Measurements from ENCODE around the gene CNTD1. TPM values are rescaled to one million over a fixed set of nuclear protein-coding genes. Genes with fewer than 3 reads are reported as not detected.

CNTD1 gene
- total RNA-seq, 1 experiment from 2014 or later, result not detected

- peak; percentile 80; the same call in 1 of the 2 replicates for TF ChIP-seq ATF1 (CRISPR knock-in tag; IDR thresholded peaks at IDR 0.05)
- TF ChIP-seq IRF1 (CRISPR knock-in tag; IDR thresholded peaks at IDR 0.05), result 0 out of 2 replicates have a peak, but pooled peaks have one; percentile 60
- TF ChIP-seq, protein P1, sequence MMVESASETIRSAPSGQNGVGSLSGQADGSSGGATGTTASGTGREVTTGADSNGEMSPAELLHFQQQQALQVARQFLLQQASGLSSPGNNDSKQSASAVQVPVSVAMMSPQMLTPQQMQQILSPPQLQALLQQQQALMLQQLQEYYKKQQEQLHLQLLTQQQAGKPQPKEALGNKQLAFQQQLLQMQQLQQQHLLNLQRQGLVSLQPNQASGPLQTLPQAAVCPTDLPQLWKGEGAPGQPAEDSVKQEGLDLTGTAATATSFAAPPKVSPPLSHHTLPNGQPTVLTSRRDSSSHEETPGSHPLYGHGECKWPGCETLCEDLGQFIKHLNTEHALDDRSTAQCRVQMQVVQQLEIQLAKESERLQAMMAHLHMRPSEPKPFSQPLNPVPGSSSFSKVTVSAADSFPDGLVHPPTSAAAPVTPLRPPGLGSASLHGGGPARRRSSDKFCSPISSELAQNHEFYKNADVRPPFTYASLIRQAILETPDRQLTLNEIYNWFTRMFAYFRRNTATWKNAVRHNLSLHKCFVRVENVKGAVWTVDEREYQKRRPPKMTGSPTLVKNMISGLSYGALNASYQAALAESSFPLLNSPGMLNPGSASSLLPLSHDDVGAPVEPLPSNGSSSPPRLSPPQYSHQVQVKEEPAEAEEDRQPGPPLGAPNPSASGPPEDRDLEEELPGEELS (CRISPR knock-in tag; IDR thresholded peaks at IDR 0.05), result peak; percentile 92
- TF ChIP-seq GABPB1 (CRISPR knock-in tag; IDR thresholded peaks at IDR 0.05), result peak; percentile 92
- TF ChIP-seq, protein P2, sequence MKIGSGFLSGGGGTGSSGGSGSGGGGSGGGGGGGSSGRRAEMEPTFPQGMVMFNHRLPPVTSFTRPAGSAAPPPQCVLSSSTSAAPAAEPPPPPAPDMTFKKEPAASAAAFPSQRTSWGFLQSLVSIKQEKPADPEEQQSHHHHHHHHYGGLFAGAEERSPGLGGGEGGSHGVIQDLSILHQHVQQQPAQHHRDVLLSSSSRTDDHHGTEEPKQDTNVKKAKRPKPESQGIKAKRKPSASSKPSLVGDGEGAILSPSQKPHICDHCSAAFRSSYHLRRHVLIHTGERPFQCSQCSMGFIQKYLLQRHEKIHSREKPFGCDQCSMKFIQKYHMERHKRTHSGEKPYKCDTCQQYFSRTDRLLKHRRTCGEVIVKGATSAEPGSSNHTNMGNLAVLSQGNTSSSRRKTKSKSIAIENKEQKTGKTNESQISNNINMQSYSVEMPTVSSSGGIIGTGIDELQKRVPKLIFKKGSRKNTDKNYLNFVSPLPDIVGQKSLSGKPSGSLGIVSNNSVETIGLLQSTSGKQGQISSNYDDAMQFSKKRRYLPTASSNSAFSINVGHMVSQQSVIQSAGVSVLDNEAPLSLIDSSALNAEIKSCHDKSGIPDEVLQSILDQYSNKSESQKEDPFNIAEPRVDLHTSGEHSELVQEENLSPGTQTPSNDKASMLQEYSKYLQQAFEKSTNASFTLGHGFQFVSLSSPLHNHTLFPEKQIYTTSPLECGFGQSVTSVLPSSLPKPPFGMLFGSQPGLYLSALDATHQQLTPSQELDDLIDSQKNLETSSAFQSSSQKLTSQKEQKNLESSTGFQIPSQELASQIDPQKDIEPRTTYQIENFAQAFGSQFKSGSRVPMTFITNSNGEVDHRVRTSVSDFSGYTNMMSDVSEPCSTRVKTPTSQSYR (CRISPR knock-in tag; IDR thresholded peaks at IDR 0.05), result 0 out of 2 replicates have a peak, but pooled peaks have one; percentile 40
- no peak for TF ChIP-seq NR1H2 (CRISPR knock-in tag; IDR thresholded peaks at IDR 0.05)
- no peak for TF ChIP-seq ZNF396 (CRISPR knock-in tag; IDR thresholded peaks at IDR 0.05; ENCODE audit: borderline replicate concordance)
- no peak for TF ChIP-seq GRHL2 (CRISPR knock-in tag; IDR thresholded peaks at IDR 0.05; ENCODE audit: insufficient replicate concordance, severe bottlenecking)
- TF ChIP-seq NFE2L1 (CRISPR knock-in tag; IDR thresholded peaks at IDR 0.05), result peak; percentile 59; the same call in 1 of the 2 replicates
- TF ChIP-seq, protein P3, sequence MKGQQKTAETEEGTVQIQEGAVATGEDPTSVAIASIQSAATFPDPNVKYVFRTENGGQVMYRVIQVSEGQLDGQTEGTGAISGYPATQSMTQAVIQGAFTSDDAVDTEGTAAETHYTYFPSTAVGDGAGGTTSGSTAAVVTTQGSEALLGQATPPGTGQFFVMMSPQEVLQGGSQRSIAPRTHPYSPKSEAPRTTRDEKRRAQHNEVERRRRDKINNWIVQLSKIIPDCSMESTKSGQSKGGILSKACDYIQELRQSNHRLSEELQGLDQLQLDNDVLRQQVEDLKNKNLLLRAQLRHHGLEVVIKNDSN (CRISPR knock-in tag; IDR thresholded peaks at IDR 0.05), result peak; percentile 84
- TF ChIP-seq ESRRA (CRISPR knock-in tag; IDR thresholded peaks at IDR 0.05; ENCODE audit: borderline replicate concordance), result no peak; the same call in 1 of the 2 replicates
- no peak for TF ChIP-seq MXD4 (CRISPR knock-in tag; IDR thresholded peaks at IDR 0.05; ENCODE audit: borderline replicate concordance)
- TF ChIP-seq, protein P4, sequence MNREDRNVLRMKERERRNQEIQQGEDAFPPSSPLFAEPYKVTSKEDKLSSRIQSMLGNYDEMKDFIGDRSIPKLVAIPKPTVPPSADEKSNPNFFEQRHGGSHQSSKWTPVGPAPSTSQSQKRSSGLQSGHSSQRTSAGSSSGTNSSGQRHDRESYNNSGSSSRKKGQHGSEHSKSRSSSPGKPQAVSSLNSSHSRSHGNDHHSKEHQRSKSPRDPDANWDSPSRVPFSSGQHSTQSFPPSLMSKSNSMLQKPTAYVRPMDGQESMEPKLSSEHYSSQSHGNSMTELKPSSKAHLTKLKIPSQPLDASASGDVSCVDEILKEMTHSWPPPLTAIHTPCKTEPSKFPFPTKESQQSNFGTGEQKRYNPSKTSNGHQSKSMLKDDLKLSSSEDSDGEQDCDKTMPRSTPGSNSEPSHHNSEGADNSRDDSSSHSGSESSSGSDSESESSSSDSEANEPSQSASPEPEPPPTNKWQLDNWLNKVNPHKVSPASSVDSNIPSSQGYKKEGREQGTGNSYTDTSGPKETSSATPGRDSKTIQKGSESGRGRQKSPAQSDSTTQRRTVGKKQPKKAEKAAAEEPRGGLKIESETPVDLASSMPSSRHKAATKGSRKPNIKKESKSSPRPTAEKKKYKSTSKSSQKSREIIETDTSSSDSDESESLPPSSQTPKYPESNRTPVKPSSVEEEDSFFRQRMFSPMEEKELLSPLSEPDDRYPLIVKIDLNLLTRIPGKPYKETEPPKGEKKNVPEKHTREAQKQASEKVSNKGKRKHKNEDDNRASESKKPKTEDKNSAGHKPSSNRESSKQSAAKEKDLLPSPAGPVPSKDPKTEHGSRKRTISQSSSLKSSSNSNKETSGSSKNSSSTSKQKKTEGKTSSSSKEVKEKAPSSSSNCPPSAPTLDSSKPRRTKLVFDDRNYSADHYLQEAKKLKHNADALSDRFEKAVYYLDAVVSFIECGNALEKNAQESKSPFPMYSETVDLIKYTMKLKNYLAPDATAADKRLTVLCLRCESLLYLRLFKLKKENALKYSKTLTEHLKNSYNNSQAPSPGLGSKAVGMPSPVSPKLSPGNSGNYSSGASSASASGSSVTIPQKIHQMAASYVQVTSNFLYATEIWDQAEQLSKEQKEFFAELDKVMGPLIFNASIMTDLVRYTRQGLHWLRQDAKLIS (CRISPR knock-in tag; IDR thresholded peaks at IDR 0.05; ENCODE audit: borderline replicate concordance), result no peak
- TF ChIP-seq PRRX2 (CRISPR knock-in tag; IDR thresholded peaks at IDR 0.05), result no peak
- TF ChIP-seq RELA (CRISPR knock-in tag; IDR thresholded peaks at IDR 0.05; ENCODE audit: borderline replicate concordance), result 0 out of 2 replicates have a peak, but pooled peaks have one; percentile 79
- TF ChIP-seq, protein P5, sequence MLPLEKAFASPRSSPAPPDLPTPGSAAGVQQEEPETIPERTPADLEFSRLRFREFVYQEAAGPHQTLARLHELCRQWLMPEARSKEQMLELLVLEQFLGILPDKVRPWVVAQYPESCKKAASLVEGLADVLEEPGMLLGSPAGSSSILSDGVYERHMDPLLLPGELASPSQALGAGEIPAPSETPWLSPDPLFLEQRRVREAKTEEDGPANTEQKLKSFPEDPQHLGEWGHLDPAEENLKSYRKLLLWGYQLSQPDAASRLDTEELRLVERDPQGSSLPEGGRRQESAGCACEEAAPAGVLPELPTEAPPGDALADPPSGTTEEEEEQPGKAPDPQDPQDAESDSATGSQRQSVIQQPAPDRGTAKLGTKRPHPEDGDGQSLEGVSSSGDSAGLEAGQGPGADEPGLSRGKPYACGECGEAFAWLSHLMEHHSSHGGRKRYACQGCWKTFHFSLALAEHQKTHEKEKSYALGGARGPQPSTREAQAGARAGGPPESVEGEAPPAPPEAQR (CRISPR knock-in tag; IDR thresholded peaks at IDR 0.05), result no peak
- peak; percentile 78 for TF ChIP-seq USF2 (CRISPR knock-in tag; IDR thresholded peaks at IDR 0.05)
- no peak for TF ChIP-seq ZNF425 (CRISPR knock-in tag; conservative IDR thresholded peaks at IDR 0.05)
- no peak for TF ChIP-seq EMX1 (CRISPR knock-in tag; IDR thresholded peaks at IDR 0.05)
- TF ChIP-seq SOX15 (CRISPR knock-in tag; IDR thresholded peaks at IDR 0.05), result no peak
Measured at GRCh38 chr17:42832934-42833766, 34.5 kb downstream of the CNTD1 start, which contains the start of gene PSME3 (continued).

All from WTC11 (cell line).